RPMI7951 (cell line): ENCODE data around the gene STBD1. TPM values are rescaled to one million over a fixed set of nuclear protein-coding genes. Genes with fewer than 3 reads are reported as not detected.
"Not testable (repeated sequence)": the region's sequence is repeated elsewhere in the genome, so short reads cannot be mapped to it uniquely, and the experiment has no call there.

Experiments
- DNase-seq: peaks from one replicate; pipeline ENCODE4 v3.0.0-alpha.2; 2012; ENCODE audit warnings: low read depth
- total RNA-seq: library from RNA; depleted of rRNA; stranded (reverse); fragments of >200 nt; shearing (Covaris generic); gene quantifications from 2 replicates; pipeline ENCODE4 v1.2.3, GENCODE V29; 2014; rRNA removed

Gene STBD1
- total RNA-seq, 1 experiment from 2014 or later = 10.1 TPM

- DNase-seq = no peak
Measured at GRCh38 chr4:76322236-76322635, 15.7 kb downstream of the STBD1 start.

GRCh38 chr4:76325072-76325471 lies 18.5 kb downstream of the STBD1 start:
- no peak for DNase-seq

GRCh38 chr4:76326515-76326914 lies 20.0 kb downstream of the STBD1 start:
- no peak for DNase-seq

- no peak for DNase-seq
Measured at GRCh38 chr4:76334885-76335284, 28.4 kb downstream of the STBD1 start.

GRCh38 chr4:76339364-76339763 lies 32.8 kb downstream of the STBD1 start:
- DNase-seq = no peak

- DNase-seq = peak; percentile 43
Measured at GRCh38 chr4:76341063-76341462, 34.5 kb downstream of the STBD1 start.

- DNase-seq = no peak
Measured at GRCh38 chr4:76342191-76342590, 35.7 kb downstream of the STBD1 start.

GRCh38 chr4:76342803-76343202 lies 36.3 kb downstream of the STBD1 start:
- DNase-seq = no peak

- DNase-seq = peak; percentile 11
Measured at GRCh38 chr4:76354517-76355473, 48.3 kb downstream of the STBD1 start.

- no peak for DNase-seq
Measured at GRCh38 chr4:76357981-76358380, 51.4 kb downstream of the STBD1 start.

GRCh38 chr4:76359881-76360466 lies 53.4 kb downstream of the STBD1 start:
- not testable (repeated sequence) for DNase-seq

Other genes with a start within 250 kb of the STBD1 start
- gene ART3, start 232.0 kb upstream of the STBD1 start, total RNA-seq = 0.24 TPM in 1 of 2 replicates, not detected in the other
- 57.5 and 71.5 TPM in 2 replicates for gene NUP54, start 158.3 kb upstream of the STBD1 start, total RNA-seq
- gene SCARB2, start 92.9 kb upstream of the STBD1 start, total RNA-seq = 151 and 165 TPM in 2 replicates
- 0.20 and 1.4 TPM in 2 replicates for gene FAM47E, start 55.0 kb upstream of the STBD1 start, total RNA-seq
- gene CCDC158, start 114.4 kb downstream of the STBD1 start, total RNA-seq = not detected in 2 replicates
- gene SHROOM3, start 128.5 kb downstream of the STBD1 start, total RNA-seq = 9.6 and 10.0 TPM in 2 replicates